Activated naive CD4-positive, alpha-beta T cell treated with anti-CD3 and anti-CD28 coated beads, Interleukin-2, amount 50 U/mL, for 72 hours (primary cell): ENCODE results near the gene TMC8. TPM values are rescaled to one million over a fixed set of nuclear protein-coding genes. Genes with fewer than 3 reads are reported as not detected.

Experiments
- ATAC-seq, 2 donors: fragments of 150-1000 bp; cut with Tn5 transposase; 2 replicates each; pipeline ENCODE4 v1.10.0; 2021; ENCODE audit warnings: mild to moderate bottlenecking in 2 of 2, moderate library complexity in 2 of 2
- DNase-seq, 2 donors: peaks; one replicate each; pipeline ENCODE4 v3.0.0; 2021 to 2022; ENCODE audit warnings: low spot score in 2 of 2
- H3K27ac Mint-ChIP-seq, 2 donors: one replicate each; pipeline ENCODE4 v1.8.0; 2022; ENCODE audit warnings: mild to moderate bottlenecking in 2 of 2, mixed read lengths in 2 of 2
- H3K36me3 Mint-ChIP-seq, 2 donors: one replicate each; pipeline ENCODE4 v1.8.0; 2022; ENCODE audit warnings: mixed read lengths in 2 of 2
- H3K9me3 Mint-ChIP-seq, 2 donors: one replicate each; pipeline ENCODE4 v1.8.0; 2022; ENCODE audit warnings: mixed read lengths in 2 of 2
- total RNA-seq, 2 donors: library from RNA; stranded (reverse); gene quantifications; one replicate each; pipeline ENCODE4 v1.2.3, GENCODE V29; 2022

Gene TMC8
- total RNA-seq, 2 donors from 2014 or later = 165 to 187 TPM

DNA sequence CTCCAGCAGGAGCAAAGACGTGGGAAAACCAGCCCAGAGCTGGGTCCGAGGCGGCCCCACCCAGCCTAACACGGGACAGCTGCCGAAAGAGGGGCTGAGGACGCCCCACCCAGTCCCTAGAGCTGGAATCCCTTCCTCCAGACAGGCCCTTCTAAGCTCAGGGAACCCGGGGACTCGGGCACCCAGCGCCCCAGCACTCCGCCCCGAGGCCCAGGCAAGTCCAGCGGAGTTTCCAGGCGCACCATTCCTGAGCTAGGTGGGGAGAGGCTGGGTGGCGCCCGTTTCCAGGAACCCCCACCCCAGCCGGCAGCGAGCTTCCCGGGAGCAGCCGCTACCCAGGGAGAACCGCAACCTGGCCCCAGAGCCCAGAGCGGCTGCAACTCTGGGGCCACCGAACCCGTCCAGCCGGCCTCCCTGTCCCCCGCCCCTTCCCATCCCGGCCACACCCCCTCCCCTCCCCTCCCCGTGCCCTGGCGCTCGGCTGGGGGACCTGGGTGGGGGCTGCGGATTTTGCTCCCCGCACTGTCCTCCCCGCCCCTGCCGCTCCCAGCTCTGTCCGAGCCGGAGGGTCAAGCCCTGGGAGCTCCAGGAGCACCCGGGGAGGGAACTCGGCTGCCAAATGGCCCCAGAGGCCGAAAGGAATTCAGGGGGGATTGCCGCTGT, 2.6 kb upstream of the TMC8 start:
- ATAC-seq = no peak
- peaks cover 14 to 28% of the 10 kb centered on the region in 2 donors for H3K36me3 Mint-ChIP-seq
- H3K9me3 Mint-ChIP-seq = no peaks in the 10 kb centered on the region
- H3K27ac Mint-ChIP-seq = peak overlapping the region; percentile 44 to 93
- DNase-seq = no peak

GRCh38 chr17:78128551-78129350, 1.8 kb upstream of the TMC8 start, which contains the start of gene TMC6:
Gene TMC6, minus strand, starts transcription at chr17:78128755. Its CDS starts 1,923 bp downstream, at chr17:78126832.
- Mint-ChIP-seq H3K9me3 (no peaks in the 10 kb centered on the region), H3K27ac (peak within 1 kb of the TSS; percentile 88 to 95), H3K36me3 (peaks cover 14 to 25% of the 10 kb centered on the region in 2 donors)
- ATAC-seq (peak; percentile 36 to 49), DNase-seq (peak; percentile 66 to 82)

- Mint-ChIP-seq H3K36me3 (peaks cover 19 to 27% of the 10 kb centered on the region in 2 donors), H3K27ac (peak overlapping the region; percentile 88 to 95), H3K9me3 (no peaks in the 10 kb centered on the region)
- peak in 1 of 2 donors; percentile 21 for ATAC-seq
- peak in 1 of 2 donors; percentile 74 for DNase-seq
These were observed 1.1 kb upstream of the TMC8 start for GRCh38 chr17:78129351-78130089.

- Mint-ChIP-seq H3K27ac (peak overlapping the region; percentile 40 to 95), H3K36me3 (peaks cover 21 to 27% of the 10 kb centered on the region in 2 donors), H3K9me3 (no peaks in the 10 kb centered on the region)
- no peak for DNase-seq
- no peak for ATAC-seq
These were observed 508 bp upstream of the TMC8 start for GRCh38 chr17:78130090-78130436.

- DNase-seq (peak in 1 of 2 donors; percentile 58), ATAC-seq (peak; percentile 16 to 18)
- Mint-ChIP-seq H3K27ac (peak overlapping the region; percentile 95), H3K9me3 (no peaks in the 10 kb centered on the region), H3K36me3 (peaks cover 30 to 40% of the 10 kb centered on the region in 2 donors)
These were observed 857 bp downstream of the TMC8 start for GRCh38 chr17:78131172-78132083.

GRCh38 chr17:78132084-78132676, 1.6 kb downstream of the TMC8 start:
- no peaks in the 10 kb centered on the region for H3K9me3 Mint-ChIP-seq
- H3K36me3 Mint-ChIP-seq = peaks cover 30 to 46% of the 10 kb centered on the region in 2 donors
- peak in 1 of 2 donors; percentile 80 for DNase-seq
- peak; percentile 5 to 6 for ATAC-seq
- peak overlapping the region; percentile 73 to 74 for H3K27ac Mint-ChIP-seq

DNA sequence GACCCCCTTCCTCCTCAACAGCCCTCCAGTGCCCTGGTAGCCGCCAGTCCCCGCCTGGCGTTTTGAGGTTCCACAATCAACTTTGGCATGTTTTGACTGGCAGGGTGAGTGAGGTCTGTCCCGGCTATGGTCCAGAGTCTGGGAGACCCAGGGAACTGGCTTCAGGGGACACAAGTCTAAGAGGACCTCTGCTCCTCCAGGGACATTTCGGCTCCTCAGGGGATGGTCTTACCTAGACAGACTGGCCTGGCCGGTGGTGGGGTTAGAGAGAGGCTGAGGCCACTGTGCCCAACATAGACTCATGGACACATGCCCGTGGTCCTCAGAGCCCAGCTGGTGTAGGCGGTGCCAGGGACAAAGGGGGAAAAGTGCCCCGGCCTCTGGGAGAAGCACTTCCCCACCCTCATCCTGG, 2.2 kb downstream of the TMC8 start:
- H3K36me3 Mint-ChIP-seq = peaks cover 36 to 45% of the 10 kb centered on the region in 2 donors
- H3K9me3 Mint-ChIP-seq = no peaks in the 10 kb centered on the region
- H3K27ac Mint-ChIP-seq = peak overlapping the region; percentile 73 to 74
- ATAC-seq (no peak), DNase-seq (peak in 1 of 2 donors; percentile 34)

DNA sequence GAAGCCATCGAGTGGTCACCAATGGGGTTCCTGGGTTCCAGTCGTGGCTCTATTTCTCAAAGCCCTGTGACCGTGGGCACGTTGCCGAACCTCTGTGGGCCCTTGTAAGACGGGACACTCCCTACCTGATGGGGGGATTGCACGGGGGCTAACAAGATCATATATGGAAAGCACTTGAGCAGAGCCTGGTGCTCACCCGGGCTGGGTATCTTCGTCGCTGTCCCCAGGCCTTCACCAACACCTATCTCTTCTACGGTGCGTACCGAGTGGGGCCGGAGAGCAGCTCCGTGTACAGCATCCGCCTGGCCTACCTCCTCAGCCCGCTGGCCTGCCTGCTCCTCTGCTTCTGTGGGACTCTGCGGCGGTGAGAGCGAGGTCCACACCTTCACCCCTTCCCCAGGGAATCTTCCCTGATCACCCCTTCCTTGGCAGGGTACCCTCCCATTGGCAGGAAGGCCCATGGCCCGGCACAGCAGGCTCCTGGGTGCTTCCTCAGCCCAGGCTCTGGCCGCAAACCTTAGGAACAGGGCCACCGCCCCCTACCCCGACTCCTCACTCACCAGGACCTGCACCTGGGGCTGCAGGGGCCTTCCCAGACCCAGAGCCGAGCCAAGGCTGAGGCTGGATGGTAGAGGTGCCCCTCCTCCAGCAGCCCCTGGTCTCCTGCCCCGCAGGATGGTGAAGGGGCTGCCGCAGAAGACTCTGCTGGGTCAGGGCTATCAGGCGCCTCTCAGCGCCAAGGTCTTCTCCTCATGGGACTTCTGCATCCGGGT, 2.8 kb downstream of the TMC8 start:
- Mint-ChIP-seq H3K27ac (no peak overlapping the region), H3K36me3 (peaks cover 36 to 43% of the 10 kb centered on the region in 2 donors), H3K9me3 (no peaks in the 10 kb centered on the region)
- DNase-seq (no peak), ATAC-seq (no peak)

- Mint-ChIP-seq H3K27ac (no peak overlapping the region), H3K36me3 (peaks cover 36 to 43% of the 10 kb centered on the region in 2 donors), H3K9me3 (no peaks in the 10 kb centered on the region)
- DNase-seq = peak in 1 of 2 donors; percentile 78
- peak; percentile 9 to 39 for ATAC-seq
These were observed 3.7 kb downstream of the TMC8 start for GRCh38 chr17:78133971-78134898.

GRCh38 chr17:78134899-78135385, 4.4 kb downstream of the TMC8 start:
- ATAC-seq = no peak
- Mint-ChIP-seq H3K9me3 (no peaks in the 10 kb centered on the region), H3K36me3 (peaks cover 37 to 43% of the 10 kb centered on the region in 2 donors), H3K27ac (no peak overlapping the region)
- no peak for DNase-seq

GRCh38 chr17:78135858-78136500, 5.4 kb downstream of the TMC8 start:
- Mint-ChIP-seq H3K36me3 (peaks cover 37 to 38% of the 10 kb centered on the region in 2 donors), H3K9me3 (no peaks in the 10 kb centered on the region), H3K27ac (peak overlapping the region in 1 of 2 donors; percentile 74)
- no peak for ATAC-seq
- no peak for DNase-seq

DNA sequence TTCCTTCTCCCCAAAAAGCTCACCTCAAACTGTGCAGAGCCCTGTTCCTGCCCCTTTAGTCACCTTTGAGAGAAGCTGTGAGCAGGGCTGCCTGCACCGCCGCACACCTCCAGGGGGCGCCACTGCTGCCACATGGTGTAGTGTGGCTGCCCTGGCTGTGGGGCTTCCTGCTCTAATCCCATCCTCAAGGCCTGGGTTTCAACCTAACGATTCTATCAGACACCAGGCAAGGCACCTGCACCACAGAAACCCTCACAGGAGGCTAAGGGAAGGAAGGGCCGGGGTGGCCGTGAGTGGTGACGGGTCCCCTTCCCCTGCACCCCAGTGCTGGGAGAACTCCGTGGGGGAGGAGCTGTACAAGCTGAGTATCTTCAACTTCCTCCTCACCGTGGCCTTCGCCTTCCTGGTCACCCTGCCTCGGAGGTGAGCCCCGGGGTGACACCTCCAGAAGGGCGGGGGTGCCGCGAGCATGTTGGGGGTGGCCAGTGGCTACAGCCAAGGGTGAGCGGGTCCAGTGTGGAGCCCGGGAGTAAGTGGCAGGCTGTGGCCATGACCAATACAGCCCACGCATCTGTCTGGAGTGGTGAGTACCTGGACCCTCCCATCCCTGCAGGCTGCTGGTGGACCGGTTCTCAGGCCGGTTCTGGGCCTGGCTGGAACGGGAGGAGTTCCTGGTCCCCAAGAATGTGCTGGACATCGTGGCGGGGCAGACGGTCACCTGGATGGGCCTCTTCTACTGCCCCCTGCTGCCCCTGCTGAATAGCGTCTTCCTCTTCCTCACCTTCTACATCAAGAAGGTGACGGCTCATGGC, 7.0 kb downstream of the TMC8 start:
- Mint-ChIP-seq H3K9me3 (no peaks in the 10 kb centered on the region), H3K27ac (peak overlapping the region; percentile 29 to 76), H3K36me3 (peaks cover 35 to 36% of the 10 kb centered on the region in 2 donors)
- DNase-seq (peak in 1 of 2 donors; percentile 60), ATAC-seq (no peak)
